HG03378 (cell line): ENCODE data around the gene ACP1.

Experiments
- ATAC-seq: cut with Tn5 transposase; IDR thresholded peaks from one replicate; pipeline ENCODE4 v1.9.1; 2021; ENCODE audit warnings: mild to moderate bottlenecking, moderate library complexity; ENCODE audit not compliant: unreplicated experiment

Gene ACP1

GRCh38 chr2:279956-280649 is 15.4 kb downstream of the ACP1 start:
- ATAC-seq = no peak

GRCh38 chr2:280650-281110 is 15.9 kb downstream of the ACP1 start:
- no peak for ATAC-seq

- ATAC-seq = no peak
These were observed 16.6 kb downstream of the ACP1 start for GRCh38 chr2:281381-281780.

GRCh38 chr2:282371-283263 is 17.9 kb downstream of the ACP1 start:
- no peak for ATAC-seq

- no peak for ATAC-seq
These were observed 19.4 kb downstream of the ACP1 start for GRCh38 chr2:283996-284794.

GRCh38 chr2:284896-285492 is 20.2 kb downstream of the ACP1 start:
- ATAC-seq = no peak

- ATAC-seq = no peak
These were observed 20.8 kb downstream of the ACP1 start for GRCh38 chr2:285531-285930.

GRCh38 chr2:286035-286434 is 21.3 kb downstream of the ACP1 start:
- ATAC-seq = no peak

- no peak for ATAC-seq
These were observed 22.1 kb downstream of the ACP1 start for GRCh38 chr2:286774-287392.

- no peak for ATAC-seq
These were observed 22.7 kb downstream of the ACP1 start for GRCh38 chr2:287471-287885.

- no peak for ATAC-seq
These were observed 23.4 kb downstream of the ACP1 start, which contains the start of gene ALKAL2 for GRCh38 chr2:287911-288757. Gene ALKAL2 (minus strand): TSS chr2:288091. CDS start chr2:287835, 256 bp downstream.

- ATAC-seq = no peak
These were observed 24.1 kb downstream of the ACP1 start for GRCh38 chr2:288758-289361.

GRCh38 chr2:289362-290089 is 24.8 kb downstream of the ACP1 start:
- ATAC-seq = no peak

- no peak for ATAC-seq
These were observed 25.5 kb downstream of the ACP1 start for GRCh38 chr2:290090-290722.

GRCh38 chr2:295090-295489 is 30.3 kb downstream of the ACP1 start:
- no peak for ATAC-seq

- ATAC-seq = no peak
These were observed 31.6 kb downstream of the ACP1 start for GRCh38 chr2:296354-296753.

GRCh38 chr2:305366-305765 is 40.6 kb downstream of the ACP1 start:
- no peak for ATAC-seq
